ENCODE data around the gene VSTM4.

Gene VSTM4

GRCh38 chr10:49007129-49007528 is 108.2 kb downstream of the VSTM4 start:
- no peak for DNase-seq (ENCODE audit: low read depth)

- no peak for DNase-seq (ENCODE audit: low read depth)
These were observed 110.1 kb downstream of the VSTM4 start for GRCh38 chr10:49005270-49005669.

DNA sequence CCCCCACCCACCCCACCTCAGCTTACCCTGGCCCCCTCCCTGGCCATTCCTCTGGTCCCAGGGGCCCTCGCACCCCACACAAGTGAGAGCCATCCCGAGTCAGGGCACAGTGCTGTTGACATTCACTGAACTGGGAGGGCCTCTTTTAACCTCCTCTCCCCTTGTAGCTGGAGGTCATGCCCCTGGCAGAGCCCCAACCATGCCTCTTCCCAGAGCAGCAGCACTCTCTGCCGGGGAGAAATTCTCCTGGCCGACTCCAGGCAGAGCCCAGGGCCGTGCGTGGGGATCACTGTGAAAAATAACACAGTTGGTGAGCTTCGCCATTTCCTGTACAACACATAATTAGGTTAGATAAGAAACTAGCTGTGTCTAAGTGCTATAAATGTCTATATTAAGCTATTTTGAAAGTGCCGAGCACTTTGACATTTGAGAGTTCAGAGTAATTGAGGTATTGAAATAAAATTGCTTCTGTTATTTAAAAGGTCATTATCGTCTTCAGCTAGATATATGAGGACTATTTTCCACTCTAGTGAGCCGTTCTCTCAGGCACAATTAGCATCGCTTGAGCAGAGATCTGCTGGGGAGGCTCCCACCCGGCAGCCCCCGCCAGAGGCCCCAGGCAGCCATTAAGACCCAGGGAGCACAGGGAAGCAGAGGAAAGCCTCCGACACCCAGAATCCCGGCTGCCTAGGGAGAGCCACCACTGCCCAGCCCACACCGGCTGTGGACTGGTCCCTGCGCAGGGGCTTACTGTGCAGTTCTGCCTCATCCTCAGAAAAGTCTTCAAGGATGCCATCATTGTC is 113.3 kb downstream of the VSTM4 start:
- DNase-seq (ENCODE audit: low read depth) = no peak

DNA sequence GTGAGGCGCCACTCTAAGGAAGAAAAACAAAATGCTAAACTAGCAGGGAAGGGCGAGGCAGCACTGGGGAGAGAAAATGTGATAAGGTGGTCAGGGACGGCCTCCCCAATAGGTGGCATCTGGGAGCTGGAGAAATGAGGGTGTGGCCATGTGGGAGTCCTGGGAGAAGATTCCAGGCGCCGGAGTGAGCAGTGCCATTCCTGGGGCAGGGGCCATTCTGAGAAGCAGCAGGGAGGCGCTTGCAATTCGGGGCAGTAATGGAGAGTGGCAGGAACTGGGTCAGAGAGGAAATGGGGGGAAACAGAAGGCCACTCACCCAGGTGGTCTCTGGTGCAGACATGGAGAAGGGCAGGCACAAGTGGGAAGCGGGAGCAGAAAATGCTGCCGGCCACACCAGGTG is 113.9 kb downstream of the VSTM4 start:
- no peak for DNase-seq (ENCODE audit: low read depth)

GRCh38 chr10:49000437-49001398 is 114.6 kb downstream of the VSTM4 start:
- DNase-seq (ENCODE audit: low read depth) = no peak

DNA sequence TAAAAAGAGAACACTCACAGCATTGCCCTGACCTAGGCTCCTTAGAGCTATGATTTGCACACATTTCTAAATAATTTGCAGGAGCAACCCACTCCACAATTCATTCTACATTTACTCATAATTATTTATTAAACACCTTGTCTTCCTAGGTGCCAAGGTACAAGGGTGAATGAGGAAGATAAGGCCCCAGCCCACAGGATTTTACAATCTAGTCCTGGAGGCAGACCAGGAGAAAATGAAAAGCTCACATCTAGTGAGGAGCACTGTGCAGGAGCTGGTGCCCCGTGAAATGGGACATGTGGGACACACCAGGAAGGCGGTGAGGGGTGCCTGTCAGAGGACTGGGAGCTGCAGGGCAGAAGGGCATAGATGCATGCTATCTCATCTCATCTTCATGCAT is 116.0 kb downstream of the VSTM4 start:
- no peak for DNase-seq (ENCODE audit: low read depth)

DNA sequence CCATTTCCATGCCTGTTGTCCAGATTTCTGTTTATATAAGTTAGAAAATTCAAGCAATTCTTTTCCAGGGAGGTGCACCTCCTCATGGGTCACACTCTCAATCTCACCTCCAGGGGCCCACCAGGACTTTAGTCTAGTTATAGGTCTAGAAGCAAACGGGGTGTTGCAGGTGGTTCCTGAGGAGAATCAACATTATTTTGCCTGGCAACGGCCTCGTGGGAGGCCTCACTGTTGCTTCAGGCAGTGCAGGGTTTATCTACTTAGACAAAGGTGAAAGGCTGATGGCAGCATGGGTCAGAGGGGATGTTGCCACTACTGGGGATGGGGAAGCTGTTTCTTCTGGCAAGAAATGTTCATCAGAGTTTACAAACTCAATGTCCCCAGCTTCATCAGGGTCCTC is 119.0 kb downstream of the VSTM4 start:
- DNase-seq (ENCODE audit: low read depth) = no peak

DNA sequence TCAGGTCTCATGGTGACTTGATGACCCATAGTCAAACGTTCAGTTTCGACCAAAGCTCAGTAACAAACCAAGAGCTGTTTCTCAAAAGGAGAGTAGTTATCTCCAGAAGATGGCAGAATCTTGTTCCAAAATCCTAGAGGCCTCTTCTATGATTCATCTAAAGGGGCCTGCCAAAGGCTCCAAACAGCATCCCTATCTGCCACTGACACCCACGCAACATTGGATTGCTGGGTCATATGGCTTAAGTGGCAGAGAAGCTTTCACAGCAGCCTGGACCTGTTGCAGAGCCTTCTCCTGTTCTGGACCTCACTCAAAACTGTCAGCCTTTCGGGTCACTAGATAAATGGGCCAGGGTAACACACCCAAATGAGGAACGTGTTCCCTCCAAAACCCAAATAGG is 121.7 kb downstream of the VSTM4 start:
- no peak for DNase-seq (ENCODE audit: low read depth)

- no peak for DNase-seq (ENCODE audit: low read depth)
These were observed 125.1 kb downstream of the VSTM4 start for GRCh38 chr10:48990226-48990625.

DNA sequence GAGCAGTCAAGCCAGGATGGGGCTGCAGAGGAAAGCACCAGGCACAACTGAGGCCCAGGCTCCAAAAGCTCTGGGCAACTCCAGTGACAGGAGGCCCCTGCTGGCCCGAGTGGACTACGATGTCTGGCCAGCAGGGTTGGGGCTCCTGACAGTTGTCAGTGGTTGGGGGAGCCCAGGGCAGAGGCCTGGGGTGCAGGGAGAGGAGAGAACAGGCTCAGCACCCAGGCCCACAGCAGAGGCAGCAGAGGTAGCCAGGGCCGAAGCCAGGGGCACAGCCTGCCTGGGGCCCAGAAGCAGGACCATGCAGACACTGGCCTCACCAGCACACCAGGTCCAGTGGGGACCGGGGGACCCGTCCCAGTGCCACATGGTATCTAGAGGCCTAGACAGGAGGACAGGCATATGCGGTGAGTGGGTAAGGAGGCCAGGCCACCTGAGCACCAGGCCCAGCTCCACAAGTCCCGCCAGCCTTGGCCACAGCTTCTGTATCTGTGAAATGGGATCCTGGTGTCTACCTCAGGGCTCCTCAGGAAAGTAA is 129.6 kb downstream of the VSTM4 start:
- no peak for DNase-seq (ENCODE audit: low read depth)

- no peak for DNase-seq (ENCODE audit: low read depth)
These were observed 131.5 kb downstream of the VSTM4 start for GRCh38 chr10:48983648-48984351.

GRCh38 chr10:48982584-48982983 is 132.7 kb downstream of the VSTM4 start:
- DNase-seq (ENCODE audit: low read depth) = no peak

DNA sequence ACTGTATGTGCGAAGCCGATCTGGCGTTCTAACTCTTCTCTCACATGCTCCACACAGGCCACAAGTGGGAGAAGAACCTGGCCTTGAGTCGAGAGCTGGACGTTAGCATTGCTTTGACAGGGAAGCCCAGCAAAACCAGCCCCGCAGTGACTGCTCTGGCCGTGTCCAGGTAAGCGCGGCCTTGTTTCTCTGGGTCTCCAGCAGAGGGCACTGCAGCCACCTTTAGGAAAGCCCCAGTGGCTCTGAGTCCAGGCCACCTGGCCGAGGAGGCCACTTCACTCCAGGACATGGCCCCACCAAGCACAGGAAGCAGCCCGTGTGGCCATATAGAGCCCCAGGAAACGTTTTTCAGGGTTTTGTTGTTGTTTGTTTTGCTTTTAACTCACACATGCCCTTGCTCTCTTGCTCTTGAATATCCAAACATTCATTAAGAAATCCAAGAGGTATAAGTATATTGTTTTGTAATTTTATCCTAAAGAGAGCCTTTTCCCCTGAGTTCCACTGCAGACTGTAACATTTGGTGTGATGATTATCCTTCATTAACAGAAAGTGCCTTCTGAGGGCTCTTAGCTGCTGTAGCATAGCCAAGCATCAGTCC is 133.9 kb downstream of the VSTM4 start:
- peak; percentile 30 for DNase-seq (ENCODE audit: low read depth)

- DNase-seq (ENCODE audit: low read depth) = no peak
These were observed 137.0 kb downstream of the VSTM4 start for GRCh38 chr10:48978318-48978717.

DNA sequence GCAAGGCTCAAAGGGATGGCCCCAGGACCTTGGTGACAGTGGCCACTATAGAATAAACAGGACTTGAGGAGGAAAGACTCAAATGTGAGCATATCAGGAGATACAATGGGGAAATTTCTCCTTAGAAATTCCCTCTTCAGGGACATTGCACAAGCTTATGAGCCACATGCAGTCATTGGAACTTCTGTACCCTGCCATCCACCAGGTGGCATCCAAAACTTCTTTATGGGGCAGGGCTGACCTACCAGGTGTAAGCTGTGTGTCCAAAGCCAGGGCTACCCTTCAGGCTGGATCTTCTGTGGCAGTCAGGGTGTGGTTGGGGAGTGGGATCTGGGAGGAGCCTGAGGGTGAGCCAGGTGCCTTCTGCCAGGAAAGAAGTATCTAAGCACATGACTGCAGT is 139.1 kb downstream of the VSTM4 start:
- no peak for DNase-seq (ENCODE audit: low read depth)

DNA sequence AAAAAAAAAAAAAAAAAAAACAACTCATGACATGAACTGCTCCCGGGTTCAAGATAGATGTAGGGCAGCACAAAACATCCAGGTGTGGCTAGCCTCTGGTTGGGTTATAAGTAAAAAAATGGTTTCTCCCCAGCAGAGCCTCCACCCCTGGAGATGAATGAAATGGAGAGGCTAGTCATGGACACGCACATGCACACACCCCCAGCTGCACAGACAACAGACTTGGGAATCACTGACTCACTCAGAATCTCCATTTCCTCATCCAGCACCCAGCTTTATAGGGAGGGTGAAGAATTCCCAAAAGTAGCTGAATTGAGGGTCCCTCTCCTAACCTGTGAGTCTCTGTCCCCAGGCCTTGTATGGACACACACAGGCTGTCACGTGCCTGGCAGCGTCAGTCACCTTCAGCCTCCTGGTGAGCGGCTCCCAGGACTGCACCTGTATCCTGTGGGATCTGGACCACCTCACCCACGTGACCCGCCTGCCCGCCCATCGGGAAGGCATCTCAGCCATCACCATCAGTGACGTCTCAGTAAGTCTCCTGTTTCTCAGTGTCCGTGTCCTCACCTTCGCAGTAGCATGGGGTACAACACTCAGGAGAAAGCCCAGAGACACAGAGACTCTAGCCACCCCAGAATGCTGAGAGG is 140.7 kb downstream of the VSTM4 start:
- no peak for DNase-seq (ENCODE audit: low read depth)

GRCh38 chr10:48973065-48973464 is 142.3 kb downstream of the VSTM4 start:
- no peak for DNase-seq (ENCODE audit: low read depth)

GRCh38 chr10:48970654-48971053 is 144.7 kb downstream of the VSTM4 start:
- DNase-seq (ENCODE audit: low read depth) = no peak

DNA sequence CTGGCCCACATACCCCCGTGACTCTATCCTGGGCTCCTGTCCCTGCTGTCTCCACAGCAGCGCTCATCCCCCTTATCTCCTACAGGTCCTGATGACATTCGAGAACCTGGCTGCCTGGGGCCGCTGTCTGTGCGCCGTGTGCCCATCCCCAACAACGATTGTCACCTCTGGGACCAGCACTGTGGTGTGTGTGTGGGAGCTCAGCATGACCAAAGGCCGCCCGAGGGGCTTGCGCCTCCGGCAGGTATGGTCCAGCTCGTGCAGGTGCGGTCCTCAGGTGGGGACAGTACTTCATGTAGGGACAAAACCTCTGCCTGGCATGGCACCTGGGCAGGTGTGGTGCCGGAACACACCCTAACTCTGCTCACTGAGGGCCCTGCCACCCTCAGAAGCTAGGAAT is 145.3 kb downstream of the VSTM4 start:
- DNase-seq (ENCODE audit: low read depth) = no peak

GRCh38 chr10:48968036-48968435 is 147.3 kb downstream of the VSTM4 start:
- no peak for DNase-seq (ENCODE audit: low read depth)

DNA sequence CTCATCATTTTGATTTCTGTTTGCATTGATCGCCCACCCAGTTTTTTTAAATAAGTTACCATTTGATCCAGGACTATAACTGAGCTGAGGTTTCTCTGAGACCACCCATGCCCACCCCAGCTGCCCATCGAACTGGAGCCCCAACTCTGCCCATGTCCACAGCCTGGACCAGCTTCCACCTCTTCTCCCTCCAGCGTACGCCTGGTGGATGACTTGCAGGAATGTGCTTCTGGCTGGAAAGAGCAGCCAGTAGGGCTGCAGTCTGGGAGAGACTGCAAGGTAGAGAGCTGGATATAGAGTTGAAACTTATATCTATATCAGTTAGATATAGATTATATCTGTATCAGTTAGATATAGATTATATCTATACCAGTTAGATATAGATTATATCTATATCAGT is 149.9 kb downstream of the VSTM4 start:
- DNase-seq (ENCODE audit: low read depth) = no peak
